ENCODE data around the gene SCN9A.

DNA sequence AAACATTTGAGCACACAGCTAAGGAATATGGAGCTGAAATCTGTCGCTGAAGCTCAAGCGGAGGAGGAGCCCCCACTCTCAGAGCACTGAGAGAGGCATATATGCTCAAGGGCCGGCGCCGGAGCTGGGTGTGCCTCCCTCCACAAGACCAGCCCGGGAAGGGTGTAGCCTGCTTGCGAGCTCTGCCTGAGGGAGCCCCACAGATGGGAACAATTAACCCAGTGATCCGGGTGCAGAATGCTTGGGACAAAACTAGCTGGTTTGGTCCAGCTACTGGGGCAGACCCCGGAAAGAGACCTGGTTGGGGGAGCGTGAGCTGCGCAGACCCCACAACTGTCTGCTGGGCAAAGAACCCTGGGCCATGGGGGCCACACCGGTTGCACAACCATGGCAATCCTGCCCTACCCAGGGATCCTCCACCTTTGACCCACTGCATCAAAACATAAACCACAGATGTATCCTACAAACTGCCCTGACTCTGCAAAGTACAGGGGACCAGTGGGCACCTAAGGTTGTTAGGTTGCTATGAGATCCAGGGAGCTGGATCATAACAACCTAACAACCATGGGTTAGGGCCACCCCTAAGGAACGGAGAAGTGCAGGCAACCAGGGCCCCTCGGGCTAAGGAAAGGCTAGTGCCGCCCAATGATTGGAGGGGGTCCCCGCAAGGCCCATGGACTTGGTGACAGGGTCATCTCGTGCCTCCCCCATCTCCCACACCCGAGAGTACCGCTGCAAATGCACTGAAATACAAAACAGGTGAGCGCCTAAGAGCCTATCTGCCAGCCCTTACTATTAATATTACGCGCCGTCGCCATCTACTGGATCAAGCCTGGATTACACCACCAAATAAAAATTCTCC is 194.6 kb downstream of the SCN9A start:
- TF ChIP-seq, protein P1, sequence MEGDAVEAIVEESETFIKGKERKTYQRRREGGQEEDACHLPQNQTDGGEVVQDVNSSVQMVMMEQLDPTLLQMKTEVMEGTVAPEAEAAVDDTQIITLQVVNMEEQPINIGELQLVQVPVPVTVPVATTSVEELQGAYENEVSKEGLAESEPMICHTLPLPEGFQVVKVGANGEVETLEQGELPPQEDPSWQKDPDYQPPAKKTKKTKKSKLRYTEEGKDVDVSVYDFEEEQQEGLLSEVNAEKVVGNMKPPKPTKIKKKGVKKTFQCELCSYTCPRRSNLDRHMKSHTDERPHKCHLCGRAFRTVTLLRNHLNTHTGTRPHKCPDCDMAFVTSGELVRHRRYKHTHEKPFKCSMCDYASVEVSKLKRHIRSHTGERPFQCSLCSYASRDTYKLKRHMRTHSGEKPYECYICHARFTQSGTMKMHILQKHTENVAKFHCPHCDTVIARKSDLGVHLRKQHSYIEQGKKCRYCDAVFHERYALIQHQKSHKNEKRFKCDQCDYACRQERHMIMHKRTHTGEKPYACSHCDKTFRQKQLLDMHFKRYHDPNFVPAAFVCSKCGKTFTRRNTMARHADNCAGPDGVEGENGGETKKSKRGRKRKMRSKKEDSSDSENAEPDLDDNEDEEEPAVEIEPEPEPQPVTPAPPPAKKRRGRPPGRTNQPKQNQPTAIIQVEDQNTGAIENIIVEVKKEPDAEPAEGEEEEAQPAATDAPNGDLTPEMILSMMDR (IDR thresholded peaks at IDR 0.05), result peak in 5 of 6 experiments; percentile 10 to 66 (median 59)
- no peak for TF ChIP-seq POLR2A (IDR thresholded peaks at IDR 0.05)
- TF ChIP-seq POLR2AphosphoS5 (IDR thresholded peaks at IDR 0.05), result no peak
- TF ChIP-seq EP300 (IDR thresholded peaks at IDR 0.05), result no peak

Measured in upper lobe of left lung (tissue), 4 donors.